Measurements from ENCODE around the gene FBRSL1.

- no peak for TF ChIP-seq POLR2A (IDR thresholded peaks at IDR 0.05)
- TF ChIP-seq, protein P1, sequence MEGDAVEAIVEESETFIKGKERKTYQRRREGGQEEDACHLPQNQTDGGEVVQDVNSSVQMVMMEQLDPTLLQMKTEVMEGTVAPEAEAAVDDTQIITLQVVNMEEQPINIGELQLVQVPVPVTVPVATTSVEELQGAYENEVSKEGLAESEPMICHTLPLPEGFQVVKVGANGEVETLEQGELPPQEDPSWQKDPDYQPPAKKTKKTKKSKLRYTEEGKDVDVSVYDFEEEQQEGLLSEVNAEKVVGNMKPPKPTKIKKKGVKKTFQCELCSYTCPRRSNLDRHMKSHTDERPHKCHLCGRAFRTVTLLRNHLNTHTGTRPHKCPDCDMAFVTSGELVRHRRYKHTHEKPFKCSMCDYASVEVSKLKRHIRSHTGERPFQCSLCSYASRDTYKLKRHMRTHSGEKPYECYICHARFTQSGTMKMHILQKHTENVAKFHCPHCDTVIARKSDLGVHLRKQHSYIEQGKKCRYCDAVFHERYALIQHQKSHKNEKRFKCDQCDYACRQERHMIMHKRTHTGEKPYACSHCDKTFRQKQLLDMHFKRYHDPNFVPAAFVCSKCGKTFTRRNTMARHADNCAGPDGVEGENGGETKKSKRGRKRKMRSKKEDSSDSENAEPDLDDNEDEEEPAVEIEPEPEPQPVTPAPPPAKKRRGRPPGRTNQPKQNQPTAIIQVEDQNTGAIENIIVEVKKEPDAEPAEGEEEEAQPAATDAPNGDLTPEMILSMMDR (IDR thresholded peaks at IDR 0.05): no peak
- TF ChIP-seq POLR2AphosphoS5 (IDR thresholded peaks at IDR 0.05): no peak
Observed at GRCh38 chr12:132449565-132450417, 40.2 kb upstream of the FBRSL1 start.

Measured in sigmoid colon (tissue), 4 donors.